Measurements from ENCODE around the gene ZBTB12. TPM values are rescaled to one million over a fixed set of nuclear protein-coding genes. Genes with fewer than 3 reads are reported as not detected.
"Not testable (repeated sequence)": the region's sequence is repeated elsewhere in the genome, so short reads cannot be mapped to it uniquely, and the experiment has no call there.

ZBTB12 gene
- total and polyA plus RNA-seq, 10 of the 15 experiments (the other 5 are each of a cell fraction or from before 2014, with no cell fraction given): 0.81 to 4.5 (median 1.7) TPM; not detected in 4

- SMC1A ChIA-PET (ENCODE audit: uncharacterized antibody, unreplicated experiment): interaction anchor here (1.1 kb wide), 1 partner anchor 325 kb away, joined by 4 read pairs; no protein-coding TSS in a partner anchor
- POLR2A ChIA-PET: not testable (repeated sequence)
These were observed 33.3 kb downstream of the ZBTB12 start for GRCh38 chr6:31868658-31868971.

GRCh38 chr6:31865205-31866118 is 36.4 kb downstream of the ZBTB12 start:
- ChIA-PET CTCF (interaction anchor here (0.8 to 1.9 kb wide), 3 partner anchors 9 to 24 kb away, joined by 3 to 8 read pairs (median 4); no protein-coding TSS in a partner anchor), SMC1A (ENCODE audit: uncharacterized antibody, unreplicated experiment) (interaction anchor here (1.9 kb wide), 1 partner anchor 95 kb away, joined by 5 read pairs; no protein-coding TSS in a partner anchor), RAD21 (ENCODE audit: unreplicated experiment) (no interaction called here), POLR2A (no interaction called here)
- BruUV-seq (replicated peaks): no TSS peak
- Histone ChIP-seq H3K4me1 (ENCODE audit: control insufficient read depth, insufficient read depth, low read length) (peaks cover 11% of the 10 kb centered on the region), H3K79me2 (ENCODE audit: control insufficient read depth, insufficient read depth, low read length) (no peaks in the 10 kb centered on the region; the same call in 1 of the 2 replicates), H2AFZ (ENCODE audit: control insufficient read depth, low read depth, low read length) (no peak overlapping the region), H3K27ac (ENCODE audit: control insufficient read depth, insufficient read depth) (no peak overlapping the region), H3K36me3 (ENCODE audit: control insufficient read depth in 2 of 2, insufficient read depth in 2 of 2, low read length in 1 of 2) (no peaks in the 10 kb centered on the region), H3K27me3 (replicated peaks in 1 of 2; ENCODE audit: control insufficient read depth in 2 of 2, insufficient read depth in 2 of 2, low read length in 1 of 2) (no peaks in the 10 kb centered on the region), H3K9me3 (replicated peaks; ENCODE audit: control insufficient read depth, insufficient read depth, low read length) (no peaks in the 10 kb centered on the region), H3K9ac (ENCODE audit: control insufficient read depth, insufficient read depth, low read length) (no peak overlapping the region), H3K4me2 (ENCODE audit: control insufficient read depth, insufficient read depth) (no peak overlapping the region), H4K20me1 (ENCODE audit: control insufficient read depth, insufficient read depth) (no peaks in the 10 kb centered on the region), H3K4me3 (no peak overlapping the region)
- DNase-seq (ENCODE audit: low read depth, low spot score) (no peak), FAIRE-seq (no peak), ATAC-seq (no peak)
- in situ Hi-C loops (cut with MboI) (no loop called here), intact Hi-C loops (cut with micrococcal nuclease; ENCODE audit: unreplicated experiment) (no loop called here)
- 76% methylated on average over 21 of the region's 21 CpGs for WGBS (ENCODE audit: insufficient coverage, insufficient replicate concordance, low lambda C conversion rate, missing lambda C conversion rate)
- TF ChIP-seq JUND (IDR thresholded peaks at IDR 0.05; ENCODE audit: low read depth, low read length) (no peak), PBX3 (IDR thresholded peaks at IDR 0.05; ENCODE audit: insufficient replicate concordance, low read depth, low read length) (no peak), CHD4 (IDR thresholded peaks at IDR 0.05) (no peak), MEF2A (IDR thresholded peaks at IDR 0.05; ENCODE audit: insufficient read depth, low read depth, low read length) (no peak), EZH2 (IDR thresholded peaks at IDR 0.05; ENCODE audit: borderline replicate concordance, control insufficient read depth, low read depth, low read length) (no peak), ZNF622 (IDR thresholded peaks at IDR 0.05) (no peak), CBX5 (IDR thresholded peaks at IDR 0.05; ENCODE audit: low read depth) (no peak), RAD21 (IDR thresholded peaks at IDR 0.05; ENCODE audit: insufficient read depth, low read depth, low read length) (no peak), SP1 (IDR thresholded peaks at IDR 0.05; ENCODE audit: low read depth, low read length) (no peak), CEBPB (IDR thresholded peaks at IDR 0.05; ENCODE audit: borderline replicate concordance in 1 of 2, low read depth in 2 of 2, low read length in 2 of 2) (no peak), FOS (IDR thresholded peaks at IDR 0.05; ENCODE audit: borderline replicate concordance, extremely low read depth, insufficient read length) (no peak)

More at GRCh38 chr6:31868658-31868971, 33.3 kb downstream of the ZBTB12 start:
- H3K27ac ChIP-seq (ENCODE audit: control insufficient read depth, insufficient read depth); H4K20me1 ChIP-seq (ENCODE audit: control insufficient read depth, insufficient read depth); H3K27me3 ChIP-seq (replicated peaks in 1 of 2; ENCODE audit: control insufficient read depth in 2 of 2, insufficient read depth in 2 of 2, low read length in 1 of 2); H2AFZ ChIP-seq (ENCODE audit: control insufficient read depth, low read depth, low read length); ATAC-seq; H3K9ac ChIP-seq (ENCODE audit: control insufficient read depth, insufficient read depth, low read length); BruUV-seq (replicated peaks); H3K36me3 ChIP-seq (ENCODE audit: control insufficient read depth in 2 of 2, insufficient read depth in 2 of 2, low read length in 1 of 2); intact Hi-C loops (cut with micrococcal nuclease; ENCODE audit: unreplicated experiment); H3K4me2 ChIP-seq (ENCODE audit: control insufficient read depth, insufficient read depth); FAIRE-seq; H3K4me1 ChIP-seq (ENCODE audit: control insufficient read depth, insufficient read depth, low read length); H3K79me2 ChIP-seq (ENCODE audit: control insufficient read depth, insufficient read depth, low read length); in situ Hi-C loops (cut with MboI); H3K9me3 ChIP-seq (replicated peaks; ENCODE audit: control insufficient read depth, insufficient read depth, low read length); DNase-seq (ENCODE audit: low read depth, low spot score); H3K4me3 ChIP-seq: not testable (repeated sequence)
- WGBS (ENCODE audit: insufficient coverage, insufficient replicate concordance, low lambda C conversion rate, missing lambda C conversion rate): 100% methylated on average over 1 of the region's 1 CpG
- CTCF ChIA-PET: interaction anchor here (1.4 to 1.6 kb wide), 2 partner anchors 77 kb away, joined by 3 to 5 read pairs; partner anchors contain the start of gene CFB
- RAD21 ChIA-PET (ENCODE audit: unreplicated experiment): interaction anchor here (0.6 kb wide), 1 partner anchor 316 kb away, joined by 7 read pairs; no protein-coding TSS in a partner anchor

All from GM12878 (cell line).